ENCODE measurements around the gene MTLN.
"Not testable (repeated sequence)": the region's sequence is repeated elsewhere in the genome, so short reads cannot be mapped to it uniquely, and the experiment has no call there.

DNA sequence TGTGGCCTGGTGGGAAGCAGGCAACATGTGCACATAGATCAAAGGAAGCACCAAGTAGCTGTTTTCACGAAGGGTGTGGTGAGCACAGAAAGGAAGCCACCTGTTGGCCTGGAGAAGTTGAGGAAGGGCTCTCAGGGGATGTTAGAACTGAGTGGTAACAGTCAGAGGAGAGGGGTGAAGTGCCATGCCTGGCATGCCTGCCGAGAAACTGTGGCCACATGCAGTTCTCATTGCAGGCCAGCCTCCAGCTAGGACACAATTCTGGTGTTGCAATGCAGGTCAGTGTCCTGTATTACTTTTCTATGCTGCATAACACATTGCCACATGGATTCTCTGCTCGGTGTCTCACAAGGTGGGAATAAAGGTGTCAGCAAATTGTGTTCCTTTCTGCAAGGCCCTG, 30.9 kb upstream of the MTLN start:
- TF ChIP-seq POLR2AphosphoS5 (IDR thresholded peaks at IDR 0.05; ENCODE audit: borderline replicate concordance, low read depth, low read length); EZH2 (IDR thresholded peaks at IDR 0.05); FOXP2 (optimal IDR thresholded peaks at IDR 0.05; ENCODE audit: control extremely low read depth, extremely low read length, insufficient read depth): not testable (repeated sequence)
